Measurements from ENCODE around the gene NBEAL2. TPM values are rescaled to one million over a fixed set of nuclear protein-coding genes. Genes with fewer than 3 reads are reported as not detected.

The NBEAL2 gene
- total and polyA plus RNA-seq, 2 of the 8 experiments (the other 6 are each of a cell fraction or from before 2014, with no cell fraction given), result 27.3 to 46.9 TPM

DNA sequence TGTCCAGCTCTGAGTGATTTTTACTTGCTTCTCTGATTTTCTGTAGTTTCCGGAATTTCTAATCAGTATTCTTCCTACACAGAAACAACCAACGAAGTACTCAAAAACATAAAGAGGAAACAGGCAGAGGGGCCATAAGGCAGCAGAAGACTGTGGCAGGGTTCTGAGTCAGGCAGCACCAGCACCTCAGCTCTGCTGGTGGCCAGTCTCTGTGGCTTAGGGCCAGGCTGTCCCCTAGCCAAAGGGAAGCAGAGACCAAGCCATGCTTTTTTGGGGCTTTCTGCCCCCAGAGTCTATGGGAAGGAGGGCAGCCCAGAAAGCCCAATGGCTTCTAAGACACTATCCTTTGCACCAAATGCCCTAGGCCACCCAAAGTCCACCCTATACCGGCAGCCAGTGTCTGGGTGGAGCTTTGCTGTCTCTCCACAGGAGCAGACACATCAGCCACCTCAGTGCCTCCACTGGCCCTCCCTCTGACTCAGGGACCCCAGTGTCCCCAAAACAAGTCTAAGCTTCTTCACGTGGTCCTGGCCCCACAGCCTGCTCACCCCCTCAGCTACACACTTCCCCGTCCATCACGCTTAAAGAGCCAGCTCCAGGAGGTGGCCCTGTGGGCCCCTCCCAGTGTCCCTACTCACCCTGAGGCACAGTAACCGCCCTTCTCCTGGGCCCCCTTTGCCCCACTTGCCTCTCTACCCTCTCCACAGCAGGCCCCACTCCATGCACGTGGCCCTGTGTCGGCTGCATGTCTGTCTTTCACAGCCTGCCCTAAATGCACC, 49.1 kb upstream of the NBEAL2 start (continued):
- TF ChIP-seq CHD2 (IDR thresholded peaks at IDR 0.05; ENCODE audit: low read length), result no peak
- TF ChIP-seq HDAC6 (IDR thresholded peaks at IDR 0.05; ENCODE audit: low read depth, low read length), result no peak
- TF ChIP-seq, protein P1, sequence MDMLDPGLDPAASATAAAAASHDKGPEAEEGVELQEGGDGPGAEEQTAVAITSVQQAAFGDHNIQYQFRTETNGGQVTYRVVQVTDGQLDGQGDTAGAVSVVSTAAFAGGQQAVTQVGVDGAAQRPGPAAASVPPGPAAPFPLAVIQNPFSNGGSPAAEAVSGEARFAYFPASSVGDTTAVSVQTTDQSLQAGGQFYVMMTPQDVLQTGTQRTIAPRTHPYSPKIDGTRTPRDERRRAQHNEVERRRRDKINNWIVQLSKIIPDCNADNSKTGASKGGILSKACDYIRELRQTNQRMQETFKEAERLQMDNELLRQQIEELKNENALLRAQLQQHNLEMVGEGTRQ (IDR thresholded peaks at IDR 0.05; ENCODE audit: low read length), result no peak
- TF ChIP-seq JUND (IDR thresholded peaks at IDR 0.05; ENCODE audit: low read length), result no peak
- no peak for TF ChIP-seq EZH2 (IDR thresholded peaks at IDR 0.05; ENCODE audit: low read depth, low read length, severe bottlenecking)
- no peak for TF ChIP-seq CBX8 (IDR thresholded peaks at IDR 0.05; ENCODE audit: borderline replicate concordance, low read depth, low read length)
